Measurements from ENCODE around the gene TMSB4X.
A peak's percentile ranks its signal among the peaks of the same experiment; 100 is the strongest.
"Not testable (repeated sequence)": the region's sequence is repeated elsewhere in the genome, so short reads cannot be mapped to it uniquely, and the experiment has no call there.

The TMSB4X gene

GRCh38 chrX:12997906-12998687, 23.2 kb downstream of the TMSB4X start:
- no peak for DNase-seq (ENCODE audit: low read depth)

- no peak for DNase-seq (ENCODE audit: low read depth)
Measured at GRCh38 chrX:12999422-12999821, 24.5 kb downstream of the TMSB4X start.

- no peak for DNase-seq (ENCODE audit: low read depth)
Measured at GRCh38 chrX:13000301-13000811, 25.4 kb downstream of the TMSB4X start.

- DNase-seq (ENCODE audit: low read depth): no peak
Measured at GRCh38 chrX:13001097-13001496, 26.2 kb downstream of the TMSB4X start.

- no peak for DNase-seq (ENCODE audit: low read depth)
Measured at GRCh38 chrX:13001961-13002671, 27.2 kb downstream of the TMSB4X start.

- no peak for DNase-seq (ENCODE audit: low read depth)
Measured at GRCh38 chrX:13005661-13006473, 31.0 kb downstream of the TMSB4X start.

GRCh38 chrX:13007519-13008188, 32.7 kb downstream of the TMSB4X start:
- no peak for DNase-seq (ENCODE audit: low read depth)

- no peak for DNase-seq (ENCODE audit: low read depth)
Measured at GRCh38 chrX:13008189-13008533, 33.3 kb downstream of the TMSB4X start.

GRCh38 chrX:13008851-13009250, 33.9 kb downstream of the TMSB4X start:
- no peak for DNase-seq (ENCODE audit: low read depth)

- no peak for DNase-seq (ENCODE audit: low read depth)
Measured at GRCh38 chrX:13009273-13009672, 34.4 kb downstream of the TMSB4X start.

GRCh38 chrX:13009844-13010243, 34.9 kb downstream of the TMSB4X start:
- no peak for DNase-seq (ENCODE audit: low read depth)

- DNase-seq (ENCODE audit: low read depth): no peak
Measured at GRCh38 chrX:13010546-13010945, 35.6 kb downstream of the TMSB4X start.

- peak; percentile 32 for DNase-seq (ENCODE audit: low read depth)
Measured at GRCh38 chrX:13013363-13014110, 38.6 kb downstream of the TMSB4X start.

GRCh38 chrX:13014111-13015096, 39.5 kb downstream of the TMSB4X start:
- no peak for DNase-seq (ENCODE audit: low read depth)

- DNase-seq (ENCODE audit: low read depth): no peak
Measured at GRCh38 chrX:13015536-13016236, 40.8 kb downstream of the TMSB4X start.

GRCh38 chrX:13016731-13017130, 41.8 kb downstream of the TMSB4X start:
- not testable (repeated sequence) for DNase-seq (ENCODE audit: low read depth)

- no peak for DNase-seq (ENCODE audit: low read depth)
Measured at GRCh38 chrX:13022926-13023325, 48.0 kb downstream of the TMSB4X start.

GRCh38 chrX:13023567-13023966, 48.7 kb downstream of the TMSB4X start:
- DNase-seq (ENCODE audit: low read depth): no peak

- no peak for DNase-seq (ENCODE audit: low read depth)
Measured at GRCh38 chrX:13023979-13024378, 49.1 kb downstream of the TMSB4X start.
